GM23338 (cell line): Measurements from ENCODE around the gene ATP5F1B.

Experiments
- CTCF ChIP-seq, 2 experiments: fragments of 200-600 bp in 1 of 2; sonication (generic) in 1 of 2; conservative IDR thresholded peaks; 2 replicates each; pipeline versions ENCODE4 v1.5.1 to v1.6.1; 2016 to 2017; ENCODE audit warnings: antibody characterized with exemption in 2 of 2, low read depth in 2 of 2, mild to moderate bottlenecking in 2 of 2, moderate library complexity in 1 of 2
- EZH2 ChIP-seq: fragments of 200-600 bp; sonication (generic); IDR thresholded peaks from one replicate; pipeline ENCODE4 v1.8.0; 2017; ENCODE audit warnings: antibody characterized with exemption, mild to moderate bottlenecking, low read depth; ENCODE audit not compliant: unreplicated experiment
- EZH2phosphoT487 ChIP-seq: fragments of 200-600 bp; sonication (generic); IDR thresholded peaks from one replicate; pipeline ENCODE4 v1.8.1; 2018; ENCODE audit warnings: antibody characterized with exemption; ENCODE audit not compliant: unreplicated experiment
- JUNB ChIP-seq: IDR thresholded peaks from one replicate; pipeline ENCODE4 v1.6.1; 2016; ENCODE audit warnings: antibody characterized with exemption; ENCODE audit not compliant: unreplicated experiment
- STAT1 ChIP-seq: IDR thresholded peaks from one replicate; pipeline ENCODE4 v1.6.1; 2016; ENCODE audit warnings: antibody characterized with exemption; ENCODE audit not compliant: unreplicated experiment
- TF ChIP-seq, protein P1 (sequence below): fragments of 250-450 bp; sonication (Bioruptor Pico); IDR thresholded peaks from 2 replicates; pipeline ENCODE4 v1.5.0; 2020; ENCODE audit warnings: mild to moderate bottlenecking, moderate library complexity

- TF ChIP-seq EZH2 (no peak), JUNB (no peak), CTCF (conservative IDR thresholded peaks at IDR 0.05; ENCODE audit: low read depth in 2 of 2) (peak; percentile 36 to 54), STAT1 (no peak), EZH2phosphoT487 (no peak)
- TF ChIP-seq, protein P1, sequence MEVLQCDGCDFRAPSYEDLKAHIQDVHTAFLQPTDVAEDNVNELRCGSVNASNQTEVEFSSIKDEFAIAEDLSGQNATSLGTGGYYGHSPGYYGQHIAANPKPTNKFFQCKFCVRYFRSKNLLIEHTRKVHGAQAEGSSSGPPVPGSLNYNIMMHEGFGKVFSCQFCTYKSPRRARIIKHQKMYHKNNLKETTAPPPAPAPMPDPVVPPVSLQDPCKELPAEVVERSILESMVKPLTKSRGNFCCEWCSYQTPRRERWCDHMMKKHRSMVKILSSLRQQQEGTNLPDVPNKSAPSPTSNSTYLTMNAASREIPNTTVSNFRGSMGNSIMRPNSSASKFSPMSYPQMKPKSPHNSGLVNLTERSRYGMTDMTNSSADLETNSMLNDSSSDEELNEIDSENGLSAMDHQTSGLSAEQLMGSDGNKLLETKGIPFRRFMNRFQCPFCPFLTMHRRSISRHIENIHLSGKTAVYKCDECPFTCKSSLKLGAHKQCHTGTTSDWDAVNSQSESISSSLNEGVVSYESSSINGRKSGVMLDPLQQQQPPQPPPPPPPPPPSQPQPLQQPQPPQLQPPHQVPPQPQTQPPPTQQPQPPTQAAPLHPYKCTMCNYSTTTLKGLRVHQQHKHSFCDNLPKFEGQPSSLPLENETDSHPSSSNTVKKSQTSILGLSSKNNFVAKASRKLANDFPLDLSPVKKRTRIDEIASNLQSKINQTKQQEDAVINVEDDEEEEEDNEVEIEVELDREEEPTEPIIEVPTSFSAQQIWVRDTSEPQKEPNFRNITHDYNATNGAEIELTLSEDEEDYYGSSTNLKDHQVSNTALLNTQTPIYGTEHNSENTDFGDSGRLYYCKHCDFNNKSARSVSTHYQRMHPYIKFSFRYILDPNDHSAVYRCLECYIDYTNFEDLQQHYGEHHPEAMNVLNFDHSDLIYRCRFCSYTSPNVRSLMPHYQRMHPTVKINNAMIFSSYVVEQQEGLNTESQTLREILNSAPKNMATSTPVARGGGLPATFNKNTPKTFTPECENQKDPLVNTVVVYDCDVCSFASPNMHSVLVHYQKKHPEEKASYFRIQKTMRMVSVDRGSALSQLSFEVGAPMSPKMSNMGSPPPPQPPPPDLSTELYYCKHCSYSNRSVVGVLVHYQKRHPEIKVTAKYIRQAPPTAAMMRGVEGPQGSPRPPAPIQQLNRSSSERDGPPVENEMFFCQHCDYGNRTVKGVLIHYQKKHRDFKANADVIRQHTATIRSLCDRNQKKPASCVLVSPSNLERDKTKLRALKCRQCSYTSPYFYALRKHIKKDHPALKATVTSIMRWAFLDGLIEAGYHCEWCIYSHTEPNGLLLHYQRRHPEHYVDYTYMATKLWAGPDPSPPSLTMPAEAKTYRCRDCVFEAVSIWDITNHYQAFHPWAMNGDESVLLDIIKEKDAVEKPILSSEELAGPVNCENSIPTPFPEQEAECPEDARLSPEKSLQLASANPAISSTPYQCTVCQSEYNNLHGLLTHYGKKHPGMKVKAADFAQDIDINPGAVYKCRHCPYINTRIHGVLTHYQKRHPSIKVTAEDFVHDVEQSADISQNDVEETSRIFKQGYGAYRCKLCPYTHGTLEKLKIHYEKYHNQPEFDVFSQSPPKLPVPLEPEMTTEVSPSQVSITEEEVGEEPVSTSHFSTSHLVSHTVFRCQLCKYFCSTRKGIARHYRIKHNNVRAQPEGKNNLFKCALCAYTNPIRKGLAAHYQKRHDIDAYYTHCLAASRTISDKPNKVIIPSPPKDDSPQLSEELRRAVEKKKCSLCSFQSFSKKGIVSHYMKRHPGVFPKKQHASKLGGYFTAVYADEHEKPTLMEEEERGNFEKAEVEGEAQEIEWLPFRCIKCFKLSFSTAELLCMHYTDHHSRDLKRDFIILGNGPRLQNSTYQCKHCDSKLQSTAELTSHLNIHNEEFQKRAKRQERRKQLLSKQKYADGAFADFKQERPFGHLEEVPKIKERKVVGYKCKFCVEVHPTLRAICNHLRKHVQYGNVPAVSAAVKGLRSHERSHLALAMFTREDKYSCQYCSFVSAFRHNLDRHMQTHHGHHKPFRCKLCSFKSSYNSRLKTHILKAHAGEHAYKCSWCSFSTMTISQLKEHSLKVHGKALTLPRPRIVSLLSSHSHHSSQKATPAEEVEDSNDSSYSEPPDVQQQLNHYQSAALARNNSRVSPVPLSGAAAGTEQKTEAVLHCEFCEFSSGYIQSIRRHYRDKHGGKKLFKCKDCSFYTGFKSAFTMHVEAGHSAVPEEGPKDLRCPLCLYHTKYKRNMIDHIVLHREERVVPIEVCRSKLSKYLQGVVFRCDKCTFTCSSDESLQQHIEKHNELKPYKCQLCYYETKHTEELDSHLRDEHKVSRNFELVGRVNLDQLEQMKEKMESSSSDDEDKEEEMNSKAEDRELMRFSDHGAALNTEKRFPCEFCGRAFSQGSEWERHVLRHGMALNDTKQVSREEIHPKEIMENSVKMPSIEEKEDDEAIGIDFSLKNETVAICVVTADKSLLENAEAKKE (CRISPR knock-in tag), result no peak
These were observed 10.7 kb downstream of the ATP5F1B start for GRCh38 chr12:56634837-56635791.
